ENCODE measurements around the gene PRR12. TPM values are rescaled to one million over a fixed set of nuclear protein-coding genes. Genes with fewer than 3 reads are reported as not detected.

Gene PRR12
- total RNA-seq, 1 donor = 3.7 TPM

DNA sequence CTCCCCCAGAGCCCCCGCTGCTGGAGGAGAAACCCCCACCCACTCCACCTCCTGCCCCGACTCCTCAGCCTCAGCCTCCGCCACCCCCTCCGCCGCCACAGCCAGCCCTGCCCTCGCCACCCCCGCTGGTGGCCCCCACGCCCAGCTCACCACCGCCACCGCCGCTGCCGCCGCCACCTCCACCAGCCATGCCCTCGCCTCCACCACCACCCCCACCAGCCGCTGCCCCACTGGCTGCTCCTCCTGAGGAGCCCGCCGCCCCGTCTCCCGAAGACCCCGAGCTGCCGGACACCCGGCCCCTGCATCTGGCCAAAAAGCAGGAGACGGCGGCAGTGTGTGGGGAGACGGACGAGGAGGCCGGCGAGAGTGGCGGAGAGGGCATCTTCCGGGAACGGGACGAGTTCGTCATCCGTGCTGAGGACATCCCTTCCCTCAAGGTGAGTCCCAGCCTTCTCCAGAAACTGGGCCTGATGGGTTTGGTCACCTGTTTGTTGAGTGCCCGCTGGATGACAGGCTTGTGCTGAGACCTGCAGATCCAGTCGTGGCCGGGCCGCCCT is 10.6 kb downstream of the PRR12 start:
- DNase-seq (ENCODE audit: low read depth) = no peak
- H3K4me3 ChIP-seq (ENCODE audit: low read depth, low read length) = no peak overlapping the region
- TF ChIP-seq, protein P1, sequence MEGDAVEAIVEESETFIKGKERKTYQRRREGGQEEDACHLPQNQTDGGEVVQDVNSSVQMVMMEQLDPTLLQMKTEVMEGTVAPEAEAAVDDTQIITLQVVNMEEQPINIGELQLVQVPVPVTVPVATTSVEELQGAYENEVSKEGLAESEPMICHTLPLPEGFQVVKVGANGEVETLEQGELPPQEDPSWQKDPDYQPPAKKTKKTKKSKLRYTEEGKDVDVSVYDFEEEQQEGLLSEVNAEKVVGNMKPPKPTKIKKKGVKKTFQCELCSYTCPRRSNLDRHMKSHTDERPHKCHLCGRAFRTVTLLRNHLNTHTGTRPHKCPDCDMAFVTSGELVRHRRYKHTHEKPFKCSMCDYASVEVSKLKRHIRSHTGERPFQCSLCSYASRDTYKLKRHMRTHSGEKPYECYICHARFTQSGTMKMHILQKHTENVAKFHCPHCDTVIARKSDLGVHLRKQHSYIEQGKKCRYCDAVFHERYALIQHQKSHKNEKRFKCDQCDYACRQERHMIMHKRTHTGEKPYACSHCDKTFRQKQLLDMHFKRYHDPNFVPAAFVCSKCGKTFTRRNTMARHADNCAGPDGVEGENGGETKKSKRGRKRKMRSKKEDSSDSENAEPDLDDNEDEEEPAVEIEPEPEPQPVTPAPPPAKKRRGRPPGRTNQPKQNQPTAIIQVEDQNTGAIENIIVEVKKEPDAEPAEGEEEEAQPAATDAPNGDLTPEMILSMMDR (IDR thresholded peaks at IDR 0.05; ENCODE audit: insufficient read depth, low read length) = no peak

DNA sequence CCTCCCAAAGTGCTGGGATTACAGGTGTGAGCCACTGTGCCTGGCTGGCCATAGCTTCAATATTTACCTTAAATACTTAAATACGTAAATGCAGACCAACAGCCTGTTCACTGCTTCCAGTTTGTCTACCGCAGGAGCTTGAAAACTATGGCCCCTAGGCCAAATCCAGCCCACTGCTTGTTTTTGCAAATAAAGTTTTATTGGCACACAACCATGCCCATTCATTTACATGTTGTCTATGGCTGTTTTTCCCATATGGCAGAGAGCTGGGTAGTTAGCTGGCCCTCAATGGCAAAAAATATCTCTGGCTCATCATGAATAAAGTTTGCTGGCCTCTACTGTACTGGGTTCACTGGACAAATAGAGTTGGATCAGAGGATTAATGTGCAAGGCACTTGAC is 11.8 kb downstream of the PRR12 start:
- DNase-seq (ENCODE audit: low read depth) = no peak
- H3K4me3 ChIP-seq (ENCODE audit: low read depth, low read length) = no peak overlapping the region
- TF ChIP-seq, protein P1 (IDR thresholded peaks at IDR 0.05; ENCODE audit: insufficient read depth, low read length) = no peak

DNA sequence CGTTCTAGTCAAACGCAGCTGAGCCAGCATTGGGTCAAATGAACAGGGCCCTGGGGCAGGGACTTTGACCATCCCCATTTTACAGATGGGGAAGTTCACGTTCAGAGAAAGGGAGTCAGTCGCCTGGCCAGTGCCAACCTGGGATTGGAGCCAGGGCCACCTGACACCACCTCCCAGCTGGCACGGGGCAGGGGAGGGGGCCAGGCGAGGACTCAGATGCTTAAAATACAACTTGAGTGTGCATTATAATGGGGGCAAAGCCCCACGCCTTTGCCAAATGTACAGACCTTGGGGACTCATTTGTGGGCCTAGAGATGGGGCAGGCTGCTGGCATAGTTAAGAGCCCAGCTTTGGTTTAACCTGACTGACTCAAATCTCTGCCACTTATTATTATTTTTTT is 14.6 kb downstream of the PRR12 start:
- H3K4me3 ChIP-seq (ENCODE audit: low read depth, low read length) = no peak overlapping the region
- TF ChIP-seq, protein P1 (IDR thresholded peaks at IDR 0.05; ENCODE audit: insufficient read depth, low read length) = no peak
- DNase-seq (ENCODE audit: low read depth) = no peak

DNA sequence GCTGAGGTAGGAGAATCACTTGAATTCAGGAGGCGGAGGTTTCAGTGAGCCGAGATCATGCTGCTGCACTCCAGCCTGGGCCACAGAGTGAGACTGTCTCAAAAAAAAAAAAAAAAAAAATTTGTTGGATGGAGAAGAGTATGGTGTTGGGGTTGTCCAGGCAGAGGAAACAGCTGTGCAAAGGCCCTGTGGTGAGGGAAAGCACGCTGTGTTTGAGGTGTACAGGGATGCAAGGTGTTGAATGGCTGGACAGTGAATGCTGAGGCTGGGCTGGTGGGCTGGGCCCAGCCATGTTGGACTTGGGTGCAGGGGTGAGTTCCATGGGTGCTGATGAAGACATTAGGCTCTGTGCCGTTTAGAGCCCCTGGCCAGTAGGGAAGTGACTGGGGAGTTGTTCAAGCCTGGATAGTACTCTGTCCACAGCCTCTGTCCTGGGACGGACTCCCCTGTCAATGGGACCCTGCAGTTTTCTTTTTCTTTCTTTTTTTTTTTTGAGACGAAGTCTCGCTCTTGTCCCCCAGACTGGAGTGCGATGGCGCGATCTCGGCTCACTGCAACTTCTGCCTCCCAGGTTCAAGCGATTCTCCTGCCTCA is 18.6 kb downstream of the PRR12 start:
- no peak for DNase-seq (ENCODE audit: low read depth)
- H3K4me3 ChIP-seq (ENCODE audit: low read depth, low read length) = no peak overlapping the region
- TF ChIP-seq, protein P1 (IDR thresholded peaks at IDR 0.05; ENCODE audit: insufficient read depth, low read length) = no peak

DNA sequence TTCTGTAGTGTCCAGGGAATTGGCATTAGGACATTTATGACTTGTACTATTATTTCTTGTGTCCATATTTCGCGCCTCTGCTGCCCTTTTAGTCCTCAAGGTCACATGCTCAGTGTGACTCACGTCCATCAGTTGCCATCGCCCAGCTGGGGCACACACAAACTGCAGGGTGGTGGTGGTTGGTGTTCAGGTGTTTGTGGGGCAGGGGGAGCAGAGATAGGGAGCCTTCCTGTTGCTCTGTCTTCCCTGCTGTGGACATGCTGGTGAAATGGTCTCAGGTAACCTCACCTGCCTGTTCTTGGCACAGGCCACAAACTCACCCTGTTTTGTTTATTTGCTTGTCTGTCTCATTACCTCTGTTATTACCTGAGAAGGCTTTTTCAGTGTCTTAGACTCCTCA is 22.4 kb downstream of the PRR12 start:
- TF ChIP-seq, protein P1 (IDR thresholded peaks at IDR 0.05; ENCODE audit: insufficient read depth, low read length) = no peak
- no peak overlapping the region for H3K4me3 ChIP-seq (ENCODE audit: low read depth, low read length)
- DNase-seq (ENCODE audit: low read depth) = peak; percentile 12

DNA sequence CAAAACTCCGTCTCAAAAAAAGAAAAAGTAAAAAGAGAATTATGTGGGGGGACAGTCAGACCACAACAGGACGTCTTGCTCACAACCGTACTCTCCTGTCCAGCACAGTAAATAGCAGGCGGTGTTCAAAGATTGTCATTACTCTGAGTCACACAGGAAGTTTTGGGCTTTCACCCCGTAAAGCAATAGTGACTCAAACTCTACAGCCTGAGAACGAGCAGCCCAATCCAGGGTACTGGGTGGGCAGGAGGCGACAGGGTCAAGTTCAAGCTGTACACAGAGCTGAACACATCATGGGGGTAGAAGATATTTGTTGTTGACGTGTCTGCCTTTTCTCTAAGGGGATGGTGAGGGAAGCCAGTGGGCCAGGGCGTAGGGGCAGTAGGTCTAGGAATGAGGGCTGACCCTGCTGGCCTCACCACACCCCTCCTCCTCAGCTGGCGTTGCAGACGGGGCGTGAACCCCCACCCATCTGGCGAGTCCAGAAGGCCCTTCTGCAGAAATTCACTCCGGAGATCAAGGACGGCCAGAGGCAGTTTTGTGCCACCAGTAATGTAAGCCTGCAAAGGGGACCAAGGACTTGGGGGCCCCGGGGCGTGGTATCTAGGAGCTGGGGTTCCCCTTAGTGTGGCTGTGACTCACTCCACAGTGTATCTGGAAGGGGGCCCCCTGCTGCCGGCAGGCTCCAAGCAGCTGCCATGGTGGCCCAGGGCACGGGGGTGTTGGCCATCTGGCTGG is 23.3 kb downstream of the PRR12 start:
- peak; percentile 79 for DNase-seq (ENCODE audit: low read depth)
- H3K4me3 ChIP-seq (ENCODE audit: low read depth, low read length) = peak overlapping the region; percentile 35
- TF ChIP-seq, protein P1 (IDR thresholded peaks at IDR 0.05; ENCODE audit: insufficient read depth, low read length) = peak; percentile 32

Measured in fibroblast of the aortic adventitia (primary cell).